GM19468 (cell line): ENCODE data around the gene LOXHD1.

Experiments used
- ATAC-seq: cut with Tn5 transposase; IDR thresholded peaks from one replicate; pipeline ENCODE4 v1.9.1; 2021; ENCODE audit warnings: mild to moderate bottlenecking, moderate library complexity, moderate number of reproducible peaks; ENCODE audit not compliant: unreplicated experiment; ENCODE audit errors: extremely low read depth

Gene LOXHD1

GRCh38 chr18:46484971-46485370 lies 172.0 kb downstream of the LOXHD1 start:
- ATAC-seq, result no peak

GRCh38 chr18:46482831-46483230 lies 174.2 kb downstream of the LOXHD1 start:
- no peak for ATAC-seq

GRCh38 chr18:46481847-46482245 lies 175.2 kb downstream of the LOXHD1 start:
- no peak for ATAC-seq

- no peak for ATAC-seq
These were observed 175.8 kb downstream of the LOXHD1 start for GRCh38 chr18:46481048-46481846.

- no peak for ATAC-seq
These were observed 176.8 kb downstream of the LOXHD1 start for GRCh38 chr18:46480226-46480625.

GRCh38 chr18:46478796-46479195 lies 178.2 kb downstream of the LOXHD1 start:
- no peak for ATAC-seq

- no peak for ATAC-seq
These were observed 179.5 kb downstream of the LOXHD1 start for GRCh38 chr18:46477425-46478011.

- no peak for ATAC-seq
These were observed 181.6 kb downstream of the LOXHD1 start for GRCh38 chr18:46475390-46475752.

GRCh38 chr18:46474487-46475389 lies 182.3 kb downstream of the LOXHD1 start:
- no peak for ATAC-seq

- ATAC-seq, result no peak
These were observed 185.1 kb downstream of the LOXHD1 start for GRCh38 chr18:46471809-46472498.

- no peak for ATAC-seq
These were observed 186.3 kb downstream of the LOXHD1 start for GRCh38 chr18:46470714-46471113.

- ATAC-seq, result no peak
These were observed 187.7 kb downstream of the LOXHD1 start for GRCh38 chr18:46469186-46469915.

GRCh38 chr18:46468426-46469180 lies 188.4 kb downstream of the LOXHD1 start:
- no peak for ATAC-seq

- ATAC-seq, result no peak
These were observed 190.5 kb downstream of the LOXHD1 start for GRCh38 chr18:46466234-46467160.

- ATAC-seq, result no peak
These were observed 191.9 kb downstream of the LOXHD1 start for GRCh38 chr18:46464926-46465655.

- no peak for ATAC-seq
These were observed 194.5 kb downstream of the LOXHD1 start for GRCh38 chr18:46462523-46462922.

- ATAC-seq, result no peak
These were observed 195.0 kb downstream of the LOXHD1 start for GRCh38 chr18:46461993-46462392.
